ENCODE measurements around the gene PLLP. TPM values are rescaled to one million over a fixed set of nuclear protein-coding genes. Genes with fewer than 3 reads are reported as not detected.

PLLP gene
- total and polyA plus RNA-seq, 10 of the 15 experiments (the other 5 are each of a cell fraction or from before 2014, with no cell fraction given) = 0.21 to 5.8 (median 0.67) TPM

DNA sequence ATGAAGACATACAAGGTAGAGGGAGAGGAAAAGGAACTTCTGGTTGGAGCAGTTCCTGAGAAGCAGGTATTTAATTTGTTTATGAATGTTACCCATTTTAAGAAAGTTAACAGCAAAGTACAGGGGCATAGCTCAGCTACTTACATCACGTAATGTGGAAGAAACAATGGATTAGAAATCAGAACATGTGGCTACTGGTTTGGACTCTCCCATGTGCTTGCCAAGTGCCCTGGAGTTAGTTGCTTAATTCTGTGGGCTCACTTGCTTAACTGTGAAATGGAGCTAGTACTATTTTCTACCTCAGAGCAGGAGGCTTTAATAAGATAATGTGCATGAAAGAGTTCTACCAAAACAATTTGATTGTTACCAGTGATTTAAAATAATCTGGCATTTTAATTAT is 71.0 kb downstream of the PLLP start (continued):
- TF ChIP-seq ZNF687 (IDR thresholded peaks at IDR 0.05) = no peak

- TF ChIP-seq ZZZ3 (IDR thresholded peaks at IDR 0.05; ENCODE audit: control insufficient read depth, insufficient read length, low read depth) = no peak
- no peak for TF ChIP-seq TAF1 (IDR thresholded peaks at IDR 0.05; ENCODE audit: borderline replicate concordance, low read depth, low read length)
- TF ChIP-seq NFYA (IDR thresholded peaks at IDR 0.05; ENCODE audit: borderline replicate concordance, low read depth, low read length) = no peak
- no peak for TF ChIP-seq NR2F1 (conservative IDR thresholded peaks at IDR 0.05)
- no peak for TF ChIP-seq TARDBP (IDR thresholded peaks at IDR 0.05; ENCODE audit: borderline replicate concordance)
- no peak for TF ChIP-seq IKZF1 (conservative IDR thresholded peaks at IDR 0.05)
- no peak for TF ChIP-seq LARP7 (IDR thresholded peaks at IDR 0.05)
- TF ChIP-seq MLLT1 (IDR thresholded peaks at IDR 0.05) = no peak
- ChIA-PET RAD21 (ENCODE audit: unreplicated experiment) (no interaction called here), POLR2A (interaction anchor here (0.6 kb wide), 1 partner anchor 41 kb away, joined by 4 read pairs; no protein-coding TSS in a partner anchor), SMC1A (ENCODE audit: uncharacterized antibody, unreplicated experiment) (no interaction called here), CTCF (no interaction called here)
- H4K20me1 ChIP-seq (ENCODE audit: control insufficient read depth, insufficient read depth) = no peaks in the 10 kb centered on the region
- in situ Hi-C loops (cut with MboI) = loop anchor here (25.0 kb wide), 1 partner anchor 1353 kb away; no protein-coding TSS in a partner anchor
- ATAC-seq (no peak), FAIRE-seq (no peak), DNase-seq (ENCODE audit: low read depth, low spot score) (no peak)
- 100% methylated on average over 3 of the region's 5 CpGs for WGBS (ENCODE audit: insufficient coverage, insufficient replicate concordance, low lambda C conversion rate, missing lambda C conversion rate)
- H3K9ac ChIP-seq (ENCODE audit: control insufficient read depth, insufficient read depth, low read length) = no peak overlapping the region
- no peak overlapping the region for H3K4me3 ChIP-seq
- peaks cover 2% of the 10 kb centered on the region; the same call in 1 of the 3 replicates for H3K9me3 ChIP-seq (replicated peaks; ENCODE audit: control insufficient read depth, insufficient read depth, low read length)
- H2AFZ ChIP-seq (ENCODE audit: control insufficient read depth, low read depth, low read length) = no peak overlapping the region
- H3K36me3 ChIP-seq (ENCODE audit: control insufficient read depth in 2 of 2, insufficient read depth in 2 of 2, low read length in 1 of 2) = peaks cover 9 to 39% of the 10 kb centered on the region in 2 experiments
- H3K27me3 ChIP-seq (replicated peaks in 1 of 2; ENCODE audit: control insufficient read depth in 2 of 2, insufficient read depth in 2 of 2, low read length in 1 of 2) = no peaks in the 10 kb centered on the region
- no peaks in the 10 kb centered on the region for H3K4me1 ChIP-seq (ENCODE audit: control insufficient read depth, insufficient read depth, low read length)
- H3K4me2 ChIP-seq (ENCODE audit: control insufficient read depth, insufficient read depth) = no peak overlapping the region
- H3K79me2 ChIP-seq (ENCODE audit: control insufficient read depth, insufficient read depth, low read length) = no peaks in the 10 kb centered on the region
- H3K27ac ChIP-seq (ENCODE audit: control insufficient read depth, insufficient read depth) = no peak overlapping the region
- intact Hi-C loops (cut with micrococcal nuclease; ENCODE audit: unreplicated experiment) = no loop called here
- BruUV-seq (replicated peaks) = no TSS peak
Measured at GRCh38 chr16:57209780-57210179, 74.7 kb downstream of the PLLP start.
